HepG2 (cell line): ENCODE measurements around the gene CCDC69.

ENCODE experiments used
- ADNP ChIP-seq: sonication (generic); formaldehyde crosslinking; IDR thresholded peaks from 2 replicates; pipeline ENCODE4 v1.4.0; 2020; ENCODE audit warnings: missing genetic modification reagents
- AFF4 ChIP-seq: sonication (generic); formaldehyde crosslinking; IDR thresholded peaks from 2 replicates; pipeline ENCODE4 v1.4.0; 2020; ENCODE audit warnings: missing genetic modification reagents
- ATF7 ChIP-seq, 2 experiments: fragments of 450-650 bp in 1 of 2; sonication (generic) in 1 of 2; formaldehyde crosslinking in 1 of 2; IDR thresholded peaks; 2 replicates each; pipeline versions ENCODE4 v1.4.0 to v1.6.1; 2016 to 2020; ENCODE audit warnings: antibody characterized with exemption in 1 of 2, mild to moderate bottlenecking in 1 of 2, missing genetic modification reagents in 1 of 2
- EZH2 ChIP-seq: conservative IDR thresholded peaks from 2 replicates; pipeline ENCODE4 v1.6.1; 2012; ENCODE audit warnings: mild to moderate bottlenecking, low read depth, low read length, moderate library complexity
- KAT2B ChIP-seq: fragments of 150-350 bp; IDR thresholded peaks from 2 replicates; pipeline ENCODE4 v1.6.1; 2014; ENCODE audit warnings: low read depth, low read length, borderline replicate concordance
- NFIC ChIP-seq: IDR thresholded peaks from 2 replicates; pipeline ENCODE4 v1.6.1; 2012; ENCODE audit warnings: mild to moderate bottlenecking, low read length, inconsistent platforms
- NR1H2 ChIP-seq: sonication (generic); formaldehyde crosslinking; IDR thresholded peaks from 2 replicates; pipeline ENCODE4 v1.8.1; 2022; ENCODE audit warnings: low read depth, missing genetic modification reagents, borderline replicate concordance
- THAP7 ChIP-seq: sonication (generic); formaldehyde crosslinking; IDR thresholded peaks from 2 replicates; pipeline ENCODE4 v1.8.1; 2023; ENCODE audit warnings: mild to moderate bottlenecking, missing genetic modification reagents
- ZFP37 ChIP-seq: sonication (generic); formaldehyde crosslinking; IDR thresholded peaks from 2 replicates; pipeline ENCODE4 v1.4.0; 2020; ENCODE audit warnings: missing genetic modification reagents, borderline replicate concordance
- ZNF12 ChIP-seq: sonication (generic); formaldehyde crosslinking; IDR thresholded peaks from 2 replicates; pipeline ENCODE4 v1.5.0; 2020; ENCODE audit warnings: missing genetic modification reagents
- ZNF274 ChIP-seq: sonication (generic); formaldehyde crosslinking; IDR thresholded peaks from 2 replicates; pipeline ENCODE4 v1.5.1; 2020; ENCODE audit warnings: mild to moderate bottlenecking, missing genetic modification reagents
- ZNF749 ChIP-seq: sonication (generic); formaldehyde crosslinking; IDR thresholded peaks from 2 replicates; pipeline ENCODE4 v1.8.0; 2022; ENCODE audit warnings: mild to moderate bottlenecking, missing genetic modification reagents, moderate library complexity, borderline replicate concordance
- ZNF850 ChIP-seq: sonication (generic); formaldehyde crosslinking; conservative IDR thresholded peaks from 2 replicates; pipeline ENCODE4 v1.9.0; 2021; ENCODE audit warnings: mild to moderate bottlenecking, missing genetic modification reagents

GRCh38 chr5:151222054-151222789, 1.7 kb downstream of the CCDC69 start:
- TF ChIP-seq ATF7 (IDR thresholded peaks at IDR 0.05) (no peak), ATF7 (CRISPR knock-in tag; IDR thresholded peaks at IDR 0.05) (no peak), ZFP37 (no peak), ADNP (CRISPR knock-in tag) (no peak), NR1H2 (CRISPR knock-in tag) (no peak), AFF4 (CRISPR knock-in tag) (no peak), NFIC (no peak), KAT2B (no peak), ZNF749 (no peak), EZH2 (no peak), ZNF850 (CRISPR knock-in tag) (no peak), THAP7 (CRISPR knock-in tag) (no peak), ZNF12 (CRISPR knock-in tag) (no peak), ZNF274 (CRISPR knock-in tag) (no peak)
